ENCODE results near the gene IFI6.
"Not testable (repeated sequence)": the region's sequence is repeated elsewhere in the genome, so short reads cannot be mapped to it uniquely, and the experiment has no call there.

IFI6 gene

GRCh38 chr1:27626031-27626935, 45.7 kb downstream of the IFI6 start:
- DNase-seq = peak; percentile 97 to 98

DNA sequence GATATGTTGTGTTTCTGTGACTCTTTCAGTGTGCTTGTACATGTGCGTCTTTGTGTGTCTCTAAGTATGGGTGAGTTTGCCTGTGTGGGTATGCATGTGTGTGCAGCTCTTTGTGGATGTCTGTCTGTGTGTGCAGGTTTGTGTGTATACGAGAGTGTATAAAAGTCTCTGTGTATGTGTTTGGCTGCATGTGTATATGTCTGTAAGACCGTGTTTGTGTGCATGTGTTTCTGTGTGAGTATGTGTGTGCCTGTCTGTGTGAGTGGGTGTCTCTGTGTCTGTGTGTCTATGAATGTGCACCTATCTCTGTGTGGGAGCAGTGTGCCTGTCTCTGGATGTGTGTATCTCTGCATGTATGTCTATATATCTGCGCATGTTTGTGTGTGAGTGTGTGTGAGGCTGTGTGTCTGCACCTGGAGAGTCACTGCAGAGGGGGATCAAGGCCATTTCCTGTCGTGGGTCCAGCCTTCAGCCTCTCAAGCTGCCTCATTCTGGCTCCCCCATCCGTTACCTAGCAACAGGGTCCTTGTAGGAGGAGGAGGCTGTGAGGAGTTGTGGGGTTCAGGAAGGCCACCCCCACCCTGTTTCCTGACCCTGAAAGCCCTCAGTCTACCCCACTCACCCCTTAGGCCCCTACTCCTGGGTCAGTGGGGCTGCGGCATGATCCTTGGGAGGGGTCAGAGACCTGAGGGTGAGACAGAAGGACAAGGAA, 47.4 kb downstream of the IFI6 start:
- DNase-seq = peak in 1 of 2 donors; percentile 2

- DNase-seq = peak; percentile 30 to 64
These were observed 48.4 kb downstream of the IFI6 start for GRCh38 chr1:27623327-27624212.

DNA sequence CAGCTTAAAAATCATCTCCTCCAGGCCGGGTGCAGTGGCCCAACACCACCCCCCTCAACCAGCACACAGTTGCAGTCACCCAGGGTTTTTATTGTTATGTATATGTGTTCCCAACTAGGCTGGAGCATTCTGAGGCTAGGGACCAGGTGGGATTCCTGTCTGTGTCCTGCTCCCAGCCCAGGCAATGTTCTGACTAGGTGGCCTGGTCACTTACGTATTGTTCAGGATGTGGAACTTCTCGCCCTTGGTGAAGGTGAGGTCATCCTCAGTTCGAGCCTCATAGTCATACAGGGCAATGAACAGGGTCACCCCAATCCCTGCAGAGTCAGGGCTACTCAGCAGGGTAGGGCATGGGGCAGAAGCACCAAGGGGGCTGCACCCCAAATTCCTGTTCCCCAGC, 49.2 kb downstream of the IFI6 start:
- DNase-seq = peak; percentile 33 to 69

DNA sequence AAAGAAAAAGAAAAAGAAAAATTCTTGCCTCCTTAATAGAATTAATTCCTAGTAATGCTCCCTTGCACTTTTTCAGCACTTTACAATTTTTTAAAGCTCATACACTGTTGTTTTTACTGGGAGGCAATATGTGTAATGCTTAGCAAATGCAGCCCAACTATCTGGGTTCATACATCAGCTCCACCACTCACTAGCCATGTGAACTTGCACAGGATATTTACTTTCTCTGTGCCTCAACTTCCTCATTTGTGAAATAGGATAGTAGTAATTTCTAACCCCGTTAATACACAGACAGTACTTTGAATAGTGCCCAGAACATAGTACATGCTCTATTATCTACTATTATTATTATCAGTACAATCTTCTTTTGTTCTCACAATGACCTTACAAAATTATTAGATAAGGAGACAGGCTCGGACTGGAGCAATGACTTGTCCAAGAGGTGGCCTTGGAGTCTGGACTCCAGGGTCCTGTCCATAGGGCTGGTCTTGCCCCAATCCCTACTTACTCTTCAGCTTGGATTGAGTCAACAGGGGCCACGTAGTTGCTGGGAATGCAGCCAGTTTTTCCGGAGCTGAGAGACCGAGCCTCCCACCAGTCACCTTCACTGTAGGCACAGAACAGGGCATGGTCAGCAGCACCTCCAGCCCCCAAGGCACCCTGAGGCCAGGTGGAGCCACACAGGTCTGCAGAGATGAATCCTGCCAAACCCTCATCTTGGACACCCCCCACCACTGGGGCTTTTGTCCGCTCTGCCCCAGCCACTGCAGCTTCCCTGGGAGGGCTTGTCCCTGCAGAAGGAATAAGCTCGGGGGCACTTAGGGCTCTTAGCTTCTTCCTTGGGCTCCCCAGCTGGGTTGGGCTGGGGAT, 50.7 kb downstream of the IFI6 start:
- peak; percentile 73 to 76 for DNase-seq

- not testable (repeated sequence) for DNase-seq
These were observed 52.1 kb downstream of the IFI6 start for GRCh38 chr1:27619782-27620438.

DNA sequence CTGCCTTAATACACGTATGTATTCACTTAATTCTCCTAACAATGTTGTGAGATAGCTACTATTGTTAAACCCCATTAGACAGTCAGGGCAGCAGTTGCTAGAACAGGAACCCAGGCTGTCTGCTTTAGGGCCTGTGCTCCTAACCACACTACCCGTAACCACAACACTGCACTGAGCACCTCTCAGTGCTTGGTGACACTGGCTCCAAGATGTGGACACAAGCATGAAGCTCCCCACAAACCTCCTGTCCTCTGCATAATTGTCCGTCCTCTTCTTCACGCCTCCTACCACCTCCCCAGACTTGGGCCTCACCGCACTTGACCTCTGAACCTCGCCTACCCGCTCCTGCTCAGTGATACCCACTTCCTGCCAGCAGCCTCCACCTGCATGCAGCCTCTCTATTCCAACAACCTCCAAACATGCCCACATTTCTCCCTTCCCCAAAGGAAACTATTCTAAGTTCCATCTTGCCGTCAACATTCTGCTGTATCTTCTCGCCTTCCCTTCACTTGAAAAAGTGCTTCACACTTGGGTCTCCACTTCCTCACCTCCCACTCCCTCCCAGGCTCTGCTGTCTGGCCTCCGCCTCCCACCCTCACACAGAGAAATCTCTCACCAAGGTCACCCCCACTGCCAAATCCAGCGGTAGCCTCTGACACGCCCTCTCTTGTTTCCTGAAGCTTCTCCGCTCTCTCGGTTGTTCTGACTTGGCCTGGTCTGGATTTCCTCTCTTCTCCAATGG, 53.5 kb downstream of the IFI6 start:
- DNase-seq = peak; percentile 63 to 88

DNA sequence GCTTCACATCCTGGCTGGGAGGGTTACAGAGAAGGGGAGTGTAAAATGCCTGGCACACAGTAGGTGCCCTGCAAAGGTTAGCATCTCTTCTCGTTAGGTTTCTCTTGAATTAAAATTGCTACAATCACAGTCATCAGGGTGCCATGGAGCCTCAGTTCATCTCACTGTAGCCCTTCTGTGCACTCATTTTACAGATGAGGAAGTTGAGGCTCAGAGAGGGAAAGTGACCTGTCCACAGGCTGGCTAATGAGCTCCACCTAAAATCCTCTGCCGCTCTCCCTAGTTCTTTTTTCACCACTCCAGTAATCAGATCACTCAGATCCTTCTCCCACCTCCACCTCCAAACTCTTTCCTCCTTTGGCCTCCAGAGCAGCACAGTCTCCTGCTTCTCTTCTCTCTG, 54.6 kb downstream of the IFI6 start:
- no peak for DNase-seq

- peak in 1 of 2 donors; percentile 2 for DNase-seq
These were observed 55.6 kb downstream of the IFI6 start for GRCh38 chr1:27616441-27616840.

Measured in inflammatory macrophage (primary cell).